ENCODE results near the gene CRNKL1.
A peak's percentile ranks its signal among the peaks of the same experiment; 100 is the strongest.

The CRNKL1 gene

GRCh38 chr20:20052074-20052970 lies at the start of gene CRNKL1, which contains the start of gene CFAP61:
CRNKL1 (minus strand) TSS chr20:20052466; CDS start chr20:20052342, 124 bp downstream.
CFAP61 (plus strand) TSS chr20:20052532; CDS start chr20:20056654, 4,122 bp downstream.
- peak; percentile 93 for DNase-seq

GRCh38 chr20:20100881-20101280 lies 48.6 kb upstream of the CRNKL1 start:
- no peak for DNase-seq

GRCh38 chr20:20096421-20096820 lies 44.2 kb upstream of the CRNKL1 start:
- DNase-seq = no peak

GRCh38 chr20:20095114-20095872 lies 43.0 kb upstream of the CRNKL1 start:
- DNase-seq = no peak

- no peak for DNase-seq
Measured at GRCh38 chr20:20094410-20094809, 42.1 kb upstream of the CRNKL1 start.

GRCh38 chr20:20092827-20093226 lies 40.6 kb upstream of the CRNKL1 start:
- DNase-seq = no peak

- no peak for DNase-seq
Measured at GRCh38 chr20:20089939-20090338, 37.7 kb upstream of the CRNKL1 start.

GRCh38 chr20:20089018-20089417 lies 36.8 kb upstream of the CRNKL1 start:
- no peak for DNase-seq

GRCh38 chr20:20085812-20086211 lies 33.5 kb upstream of the CRNKL1 start:
- DNase-seq = no peak

GRCh38 chr20:20085071-20085470 lies 32.8 kb upstream of the CRNKL1 start:
- no peak for DNase-seq

- DNase-seq = no peak
Measured at GRCh38 chr20:20084296-20084752, 32.1 kb upstream of the CRNKL1 start.

- no peak for DNase-seq
Measured at GRCh38 chr20:20083807-20084206, 31.5 kb upstream of the CRNKL1 start.

GRCh38 chr20:20079102-20079784 lies 27.0 kb upstream of the CRNKL1 start:
- no peak for DNase-seq

- DNase-seq = no peak
Measured at GRCh38 chr20:20078041-20078440, 25.8 kb upstream of the CRNKL1 start.

- DNase-seq = peak; percentile 6
Measured at GRCh38 chr20:20076297-20077065, 24.2 kb upstream of the CRNKL1 start.

GRCh38 chr20:20075032-20075431 lies 22.8 kb upstream of the CRNKL1 start:
- DNase-seq = no peak

GRCh38 chr20:20073801-20074371 lies 21.6 kb upstream of the CRNKL1 start:
- DNase-seq = no peak

GRCh38 chr20:20070871-20071726 lies 18.8 kb upstream of the CRNKL1 start:
- no peak for DNase-seq

- DNase-seq = no peak
Measured at GRCh38 chr20:20065361-20065760, 13.1 kb upstream of the CRNKL1 start.

- DNase-seq = no peak
Measured at GRCh38 chr20:20063941-20064702, 11.9 kb upstream of the CRNKL1 start.
